Stimulated activated CD8-positive, alpha-beta memory T cell treated with anti-CD3 and anti-CD28 coated beads, Interleukin-12 subunit alpha, Interleukin-12 subunit beta, amount 100 ng/mL, for 24 hours (primary cell): ENCODE results near the gene TNFRSF17.
"Not testable (repeated sequence)": the region's sequence is repeated elsewhere in the genome, so short reads cannot be mapped to it uniquely, and the experiment has no call there.

Experiments used
- DNase-seq: peaks from one replicate; pipeline ENCODE4 v3.0.0-alpha.2; 2020; ENCODE audit errors: extremely low read depth

TNFRSF17 gene

DNA sequence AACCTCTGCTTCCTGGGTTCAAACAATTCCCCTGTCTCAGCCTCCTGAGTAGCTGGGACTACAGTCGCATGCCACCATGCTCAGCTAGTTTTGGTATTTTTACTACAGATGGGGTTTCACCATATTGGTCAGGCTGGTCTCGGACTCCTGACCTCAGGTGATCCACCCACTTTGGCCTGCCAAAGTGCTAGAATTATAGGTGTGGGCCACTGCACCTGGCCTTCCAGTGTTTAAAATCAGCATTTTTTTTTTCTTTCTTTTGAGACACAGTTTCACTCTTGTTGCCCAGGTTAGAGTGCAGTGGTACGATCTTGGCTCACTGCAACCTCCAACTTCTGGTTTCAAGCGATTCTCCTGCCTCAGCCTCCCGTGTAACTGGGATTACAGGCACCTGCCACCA lies 5.3 kb downstream of the TNFRSF17 start:
- not testable (repeated sequence) for DNase-seq

DNA sequence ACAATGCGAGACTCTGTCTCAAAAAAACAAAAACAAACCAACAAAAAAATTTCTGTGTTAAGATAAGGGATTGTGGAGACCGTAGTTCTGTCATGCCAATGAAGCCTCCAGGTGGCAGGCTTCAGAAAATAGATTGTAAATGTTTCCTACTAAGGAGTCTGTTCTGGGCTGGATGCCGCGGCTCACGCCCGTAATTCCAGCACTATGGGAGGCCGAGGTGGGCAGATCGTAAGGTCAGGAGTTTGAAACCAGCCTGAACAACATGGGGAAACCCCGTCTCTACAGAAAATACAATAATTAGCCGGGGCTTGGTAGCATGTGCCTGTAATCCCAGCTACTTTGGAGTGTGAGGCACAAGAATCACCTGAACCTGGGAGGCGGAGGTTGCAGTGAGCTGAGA lies 7.1 kb downstream of the TNFRSF17 start:
- no peak for DNase-seq

DNA sequence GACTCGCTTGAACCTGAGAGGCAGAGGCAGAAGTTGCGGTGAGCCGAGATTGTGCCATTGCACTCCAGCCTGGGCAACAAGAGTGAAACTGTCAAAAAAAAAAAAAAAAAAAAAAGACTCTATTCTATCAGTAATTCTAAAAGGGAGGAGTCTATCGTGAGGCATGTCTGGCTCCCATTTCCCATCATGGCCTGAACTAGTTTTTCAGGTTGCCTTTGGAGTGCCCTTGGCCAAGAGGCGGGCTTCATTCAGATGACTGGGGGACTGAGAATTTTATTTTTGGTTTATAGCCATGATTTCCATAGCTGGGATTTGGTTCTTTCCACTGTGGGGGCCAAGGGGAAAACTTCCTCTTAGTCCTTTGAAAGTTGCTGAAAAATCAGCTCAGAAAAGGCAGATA lies 8.1 kb downstream of the TNFRSF17 start:
- no peak for DNase-seq

DNA sequence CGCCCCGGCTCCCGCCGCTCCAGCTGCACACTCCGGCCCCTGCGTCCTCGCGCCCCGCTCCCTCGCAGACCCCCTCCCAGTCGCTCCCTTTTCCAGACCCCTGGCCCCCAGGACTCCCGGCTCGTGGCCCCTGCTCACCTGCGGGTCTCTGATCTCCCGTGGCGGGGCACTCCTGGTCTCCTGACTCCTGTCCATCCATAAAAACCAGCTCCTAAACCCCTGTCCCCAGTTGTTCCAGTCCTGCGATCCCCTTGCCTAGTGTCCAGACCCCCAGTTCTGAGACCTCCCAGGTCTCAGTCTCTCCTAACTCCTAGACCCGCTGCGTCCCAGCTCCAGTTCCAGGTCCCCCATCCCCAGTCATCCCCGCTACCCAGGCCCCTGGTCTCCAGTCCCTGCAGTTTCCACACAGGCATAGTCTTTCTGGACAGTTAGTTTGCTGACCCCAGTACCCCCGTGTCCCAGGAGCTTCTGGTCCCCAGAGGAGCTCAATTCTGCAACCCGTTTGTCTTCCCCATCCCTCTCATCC lies 11.9 kb downstream of the TNFRSF17 start:
- no peak for DNase-seq

DNA sequence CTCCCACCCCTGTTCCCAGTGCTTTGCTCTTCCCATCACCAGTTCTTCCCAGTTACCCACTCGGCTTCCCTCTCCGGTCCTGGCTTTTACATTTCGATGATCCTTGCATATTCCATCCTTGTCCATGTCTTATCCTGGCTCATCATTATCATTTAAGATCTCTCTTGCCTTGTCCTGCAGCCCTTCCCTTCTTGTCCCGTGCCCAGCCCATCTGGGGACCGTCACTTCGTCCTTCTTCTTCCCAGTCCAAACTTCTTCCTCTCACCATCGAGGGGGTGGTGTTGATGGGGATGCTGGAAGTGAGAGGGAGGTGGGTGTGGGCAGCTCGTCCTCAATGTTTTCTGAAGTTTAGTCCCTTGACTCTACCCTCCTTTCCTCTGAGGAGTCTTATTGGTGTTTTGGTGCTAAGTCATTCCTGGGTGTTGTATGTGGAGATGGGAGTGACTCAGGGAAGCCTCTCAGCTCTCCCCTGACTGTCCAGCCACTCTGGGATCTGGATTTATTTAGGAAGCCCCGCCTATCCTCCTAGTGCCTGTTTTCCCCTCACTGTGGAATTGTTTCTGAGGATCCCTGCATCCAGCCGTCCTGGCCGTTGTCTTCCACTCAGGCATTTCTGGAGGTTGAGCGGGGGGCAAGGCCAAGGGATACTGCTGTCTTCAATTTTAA lies 12.5 kb downstream of the TNFRSF17 start:
- no peak for DNase-seq

DNA sequence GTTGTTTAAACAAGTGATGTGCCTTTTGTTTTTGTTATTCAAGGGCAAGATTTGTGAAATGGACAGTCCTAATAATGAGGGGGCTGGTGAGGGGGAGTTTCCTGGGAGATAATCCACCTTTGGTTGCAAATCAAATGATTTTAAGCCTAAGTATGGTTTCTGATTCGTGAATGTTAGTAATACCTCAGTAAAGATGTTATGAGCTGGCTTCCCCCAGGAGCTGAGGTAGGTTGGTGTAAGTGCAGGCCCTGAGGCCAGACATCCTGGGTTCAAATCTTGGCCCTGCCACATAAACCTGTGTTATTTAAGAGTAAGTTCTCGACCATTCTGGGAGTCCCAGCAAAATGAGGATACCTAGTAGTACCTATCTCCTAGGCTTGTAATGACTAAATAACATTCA lies 13.1 kb downstream of the TNFRSF17 start:
- DNase-seq: no peak

DNA sequence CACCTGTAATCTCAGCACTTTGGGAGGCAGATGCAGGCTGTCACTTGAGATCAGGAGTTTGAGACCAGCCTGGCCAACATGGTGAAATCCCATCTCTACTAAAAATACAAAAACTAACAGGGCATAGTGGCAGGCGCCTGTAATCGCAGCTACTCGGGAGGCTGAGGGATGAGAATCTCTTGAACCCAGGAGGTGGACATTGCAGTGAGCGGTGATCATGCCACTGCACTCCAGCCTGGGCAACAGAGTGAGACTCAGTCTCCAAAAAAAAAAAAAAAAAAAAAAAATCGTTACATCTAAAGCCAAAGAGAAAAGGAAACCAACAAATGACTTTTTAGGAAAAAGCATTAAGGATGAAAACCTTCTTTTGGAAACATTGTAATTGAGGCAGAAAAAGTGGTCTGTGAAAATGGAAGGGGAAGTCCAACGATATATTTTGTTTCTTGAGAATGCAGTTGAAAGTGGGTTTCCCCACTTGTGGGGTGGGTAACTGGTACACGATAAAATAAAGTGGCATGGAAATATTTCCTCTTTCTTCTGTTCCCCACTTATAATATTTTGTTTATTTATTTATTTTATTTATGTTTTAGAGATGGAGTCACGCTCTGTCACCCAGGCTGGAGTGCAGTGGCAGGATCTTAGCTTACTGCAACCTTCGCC lies 14.1 kb downstream of the TNFRSF17 start:
- no peak for DNase-seq

DNA sequence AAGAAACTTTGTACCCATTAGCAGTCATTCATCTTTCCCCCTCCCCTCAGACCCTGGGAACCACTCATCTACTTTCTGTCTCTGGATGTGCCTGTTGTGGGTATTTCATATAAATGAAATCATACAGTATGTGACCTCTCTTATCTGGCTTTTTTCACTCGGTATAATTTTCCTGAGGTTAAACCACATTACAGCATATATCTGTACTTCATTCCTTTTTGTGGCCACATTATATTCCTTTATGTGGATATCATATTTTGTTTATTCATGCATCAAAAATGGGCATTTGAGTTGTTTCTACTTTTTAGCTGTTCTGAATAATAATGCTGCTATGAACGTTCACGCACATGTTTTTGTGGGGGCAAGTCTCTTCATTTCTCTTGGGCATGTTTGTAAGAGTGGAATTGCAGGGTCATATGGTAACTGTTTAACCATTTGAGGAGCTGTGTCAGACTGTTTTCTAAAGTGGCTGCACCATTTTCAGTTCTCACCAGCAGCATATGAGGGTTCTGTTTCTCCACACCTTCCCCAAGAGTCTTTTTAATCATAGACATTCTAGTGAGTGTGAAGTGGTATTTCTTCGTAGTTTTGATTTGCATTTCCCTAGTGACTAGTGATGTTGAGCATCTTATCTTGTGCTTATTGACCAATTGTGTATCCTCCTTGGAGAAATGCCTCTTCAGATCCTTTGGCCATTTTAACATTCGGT lies 15.3 kb downstream of the TNFRSF17 start:
- DNase-seq: no peak

DNA sequence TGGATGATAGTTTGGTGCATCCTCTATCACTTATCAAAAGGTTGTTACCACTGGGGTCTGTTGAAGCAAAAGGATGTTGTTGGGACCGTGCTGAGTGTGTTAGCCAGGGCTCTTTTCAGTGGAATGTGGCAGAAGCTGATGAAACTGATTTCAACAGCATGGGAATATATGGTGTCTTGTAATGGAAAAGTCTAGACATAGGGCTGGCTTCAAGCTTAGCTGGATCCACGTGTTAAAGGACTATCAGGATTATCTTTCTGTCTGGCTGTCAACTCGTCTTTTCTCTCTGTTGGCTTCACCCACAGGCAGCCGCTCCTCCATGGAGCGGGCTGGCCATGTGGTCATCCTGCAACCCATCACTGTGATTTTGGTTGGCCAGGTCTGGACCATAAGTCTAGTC lies 20.2 kb downstream of the TNFRSF17 start:
- no peak for DNase-seq

DNA sequence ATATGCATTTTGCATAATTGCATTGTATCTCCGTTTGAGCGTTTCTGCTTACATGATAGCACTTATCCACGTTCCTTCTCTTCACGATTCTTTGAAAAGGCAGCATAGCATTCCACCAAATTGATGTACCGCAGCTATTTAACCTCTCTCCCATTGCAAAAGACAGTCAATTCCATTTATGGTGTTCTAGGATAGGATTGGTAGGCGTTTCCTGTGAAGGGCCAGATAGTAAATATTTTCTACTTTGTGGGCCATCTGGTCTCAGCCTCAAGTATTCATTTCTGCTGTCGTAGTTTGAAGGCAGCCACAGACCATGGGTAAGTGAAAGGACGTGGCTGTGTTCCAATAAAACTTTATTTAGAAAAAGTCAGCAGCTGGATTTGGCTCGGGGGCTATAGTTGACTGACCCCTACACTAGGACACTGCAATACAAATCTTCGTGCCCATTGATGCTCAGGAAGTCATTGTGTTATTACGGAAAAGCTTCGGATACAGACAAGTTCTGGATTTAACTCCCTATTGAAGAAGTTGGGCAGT lies 21.6 kb downstream of the TNFRSF17 start:
- DNase-seq: no peak

DNA sequence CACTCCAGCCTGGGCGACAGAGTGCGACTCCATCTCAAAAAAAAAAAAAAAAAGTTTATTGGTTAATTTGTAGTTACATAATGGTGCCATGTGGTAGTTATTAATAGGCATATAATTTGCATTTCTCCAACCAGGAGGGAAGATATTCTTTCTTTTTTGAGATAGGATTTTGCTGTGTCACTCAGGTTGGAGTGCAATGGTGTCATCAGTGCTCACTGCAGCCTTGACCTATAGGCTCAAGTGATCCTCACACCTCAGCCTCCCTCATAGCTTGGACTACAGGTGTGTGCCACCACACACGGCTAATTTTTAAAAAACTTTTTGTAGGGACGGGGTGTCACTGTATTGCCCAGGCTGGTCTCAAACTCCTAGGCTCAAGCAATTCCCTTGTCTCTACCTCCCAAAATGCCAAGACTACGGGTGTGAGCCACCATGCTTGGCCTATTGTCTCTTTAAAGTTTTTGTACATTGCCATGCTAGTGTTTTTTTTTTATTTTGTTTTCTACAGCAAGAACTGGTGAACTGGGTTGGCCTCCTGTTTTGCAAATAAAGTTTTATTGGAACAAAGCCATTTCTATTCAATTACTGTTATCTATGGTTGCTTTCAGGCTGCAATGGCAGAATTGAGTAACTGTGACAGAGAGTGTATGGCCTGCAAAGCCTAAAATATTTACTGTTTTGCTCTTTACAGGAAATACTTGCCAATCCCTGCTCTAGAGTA lies 23.4 kb downstream of the TNFRSF17 start:
- no peak for DNase-seq

DNA sequence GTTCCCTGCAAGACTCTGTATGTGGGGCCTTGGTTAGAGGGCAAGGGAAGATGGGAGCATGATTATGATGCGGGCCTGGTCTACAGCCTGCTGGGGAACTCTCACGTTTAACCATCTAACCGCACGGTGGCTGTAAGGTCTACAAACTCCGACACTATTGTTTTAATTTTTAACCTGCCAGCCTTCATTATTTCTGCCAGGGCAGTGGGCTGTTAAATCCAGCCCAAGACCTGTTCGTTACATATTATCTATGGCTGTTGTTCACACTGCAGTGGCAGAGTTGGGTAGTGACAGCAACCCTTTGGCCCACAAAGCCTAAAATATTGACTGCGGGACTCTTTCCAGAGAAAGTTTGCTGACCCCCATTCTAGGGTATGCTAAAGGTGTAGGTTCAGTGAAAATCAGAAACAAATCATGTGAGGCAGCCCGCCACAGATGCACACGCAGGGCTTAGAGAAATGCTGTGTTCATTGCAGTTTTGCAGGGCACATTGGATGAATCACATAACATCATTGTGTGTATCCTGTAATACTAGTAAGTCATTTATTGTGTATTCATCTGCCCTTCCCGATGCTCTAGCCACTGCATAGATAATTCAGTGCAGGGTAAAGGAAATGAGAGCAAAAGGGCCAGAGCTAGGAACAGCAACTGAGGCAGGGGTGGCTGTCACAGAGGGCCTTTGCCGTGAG lies 25.8 kb downstream of the TNFRSF17 start:
- DNase-seq: no peak

DNA sequence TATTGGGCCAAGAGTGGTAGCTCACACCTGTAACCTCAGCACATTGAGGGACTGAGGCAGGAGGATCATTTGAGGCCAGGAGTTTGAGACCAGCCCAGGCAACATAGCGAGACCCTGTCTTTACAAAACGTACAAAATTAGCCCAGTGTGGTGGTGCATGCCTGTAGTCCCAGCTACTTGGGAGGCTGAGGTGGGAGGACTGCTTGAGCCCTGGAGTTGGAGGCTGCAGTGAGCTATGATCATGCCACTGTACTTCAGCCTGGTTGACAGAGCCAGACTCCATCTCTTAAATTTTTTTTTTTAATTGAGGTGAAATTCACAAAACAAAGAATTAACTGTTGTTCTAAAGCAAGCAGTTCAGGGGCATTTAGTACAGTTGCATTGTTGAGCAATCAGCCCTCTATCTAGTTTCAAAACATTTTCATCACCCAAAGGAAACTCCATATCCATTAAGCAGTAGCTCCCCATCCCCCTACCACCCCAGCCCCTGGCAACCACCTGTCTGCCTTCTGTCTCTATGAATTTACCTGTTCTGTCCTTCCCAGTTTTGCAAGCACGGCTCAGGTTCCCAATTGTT lies 27.1 kb downstream of the TNFRSF17 start:
- no peak for DNase-seq

DNA sequence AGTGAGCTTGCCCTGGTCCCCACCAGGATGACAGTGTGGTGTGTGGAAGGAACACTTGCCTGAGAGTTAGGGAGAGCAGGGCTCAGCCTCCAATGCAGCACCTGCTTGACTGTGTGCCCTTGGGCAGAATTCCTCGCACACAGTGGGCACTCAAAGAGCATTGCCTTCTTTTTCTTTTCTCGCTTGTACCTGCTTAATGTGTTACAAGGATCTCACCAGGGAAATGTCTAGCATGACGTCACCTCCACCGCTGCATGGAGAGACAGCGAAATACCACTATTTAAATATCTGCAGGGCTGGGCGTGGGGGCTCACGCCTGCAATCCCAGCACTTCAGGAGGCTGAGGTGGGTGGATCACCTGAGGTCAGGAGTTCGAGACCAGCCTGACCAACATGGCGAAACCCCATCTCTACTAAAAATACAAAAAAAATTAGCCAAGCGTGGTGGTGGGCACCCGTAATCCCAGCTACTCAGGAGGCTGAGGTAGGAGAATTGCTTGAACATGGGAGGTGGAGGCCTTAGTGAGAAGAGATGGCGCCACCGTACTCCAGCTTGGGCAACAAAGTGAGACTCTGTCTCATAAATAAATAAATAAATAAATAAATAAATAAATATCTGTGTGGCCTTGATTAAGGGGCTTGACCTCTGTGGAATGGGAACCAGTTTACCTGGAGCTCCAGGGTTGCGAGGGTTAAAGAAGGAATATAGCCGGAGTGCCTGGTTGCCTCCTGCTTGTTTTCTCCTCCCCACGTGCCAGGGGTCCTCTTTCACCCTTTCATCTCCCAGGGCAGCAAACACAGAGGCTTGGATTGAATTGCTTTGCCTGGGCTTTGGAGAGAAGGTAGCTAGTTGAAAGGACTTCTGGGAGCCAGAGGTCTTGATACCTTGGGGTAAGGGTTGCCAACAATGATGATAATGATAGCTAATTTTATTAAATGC lies 27.8 kb downstream of the TNFRSF17 start:
- DNase-seq: no peak

DNA sequence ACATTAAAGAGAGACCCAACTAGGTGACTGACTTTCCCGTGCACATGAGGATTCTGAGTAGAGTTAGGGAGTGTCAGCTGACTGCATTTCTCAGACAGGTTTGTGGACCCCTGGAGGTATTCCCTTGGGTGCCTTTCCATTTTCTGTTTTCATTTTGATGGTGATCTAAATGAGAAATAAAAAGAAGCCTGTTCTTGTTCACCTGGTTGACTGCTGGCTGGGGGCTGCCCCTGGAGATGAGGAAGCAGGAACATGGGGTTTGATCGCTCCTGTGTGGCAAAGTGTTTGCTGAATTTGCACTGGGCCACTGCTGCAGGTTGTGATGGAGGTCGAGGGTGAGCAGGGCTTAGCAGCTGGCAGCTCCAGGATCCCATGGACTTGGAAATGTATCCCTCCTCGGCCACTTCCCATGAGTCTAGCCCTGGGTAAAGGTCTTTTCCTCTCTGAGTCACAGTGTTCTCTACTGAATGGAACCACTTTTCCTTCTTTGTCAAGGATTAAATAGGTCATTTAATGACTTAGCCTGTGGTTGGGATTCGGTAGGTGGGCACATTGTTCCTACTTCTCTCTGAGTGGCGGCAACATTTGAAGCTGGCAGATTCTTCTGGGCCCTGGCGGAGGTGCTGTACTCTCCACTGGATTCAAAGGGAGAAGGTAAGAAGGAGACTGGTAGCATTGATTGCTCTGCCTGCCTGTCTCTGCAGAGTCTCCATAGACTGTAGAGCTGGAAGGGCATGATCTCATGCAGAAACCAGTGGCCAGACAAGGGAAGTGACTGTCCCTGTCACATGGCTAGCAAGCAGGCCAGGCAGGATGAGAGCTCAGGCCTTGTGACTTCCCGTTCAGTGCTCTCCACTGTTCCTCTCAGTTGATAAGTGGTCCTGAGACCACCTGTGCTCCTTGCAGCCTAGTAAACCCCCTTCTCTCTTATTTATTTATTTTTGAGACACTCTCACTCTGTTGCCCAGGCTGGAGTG lies 29.4 kb downstream of the TNFRSF17 start:
- no peak for DNase-seq

DNA sequence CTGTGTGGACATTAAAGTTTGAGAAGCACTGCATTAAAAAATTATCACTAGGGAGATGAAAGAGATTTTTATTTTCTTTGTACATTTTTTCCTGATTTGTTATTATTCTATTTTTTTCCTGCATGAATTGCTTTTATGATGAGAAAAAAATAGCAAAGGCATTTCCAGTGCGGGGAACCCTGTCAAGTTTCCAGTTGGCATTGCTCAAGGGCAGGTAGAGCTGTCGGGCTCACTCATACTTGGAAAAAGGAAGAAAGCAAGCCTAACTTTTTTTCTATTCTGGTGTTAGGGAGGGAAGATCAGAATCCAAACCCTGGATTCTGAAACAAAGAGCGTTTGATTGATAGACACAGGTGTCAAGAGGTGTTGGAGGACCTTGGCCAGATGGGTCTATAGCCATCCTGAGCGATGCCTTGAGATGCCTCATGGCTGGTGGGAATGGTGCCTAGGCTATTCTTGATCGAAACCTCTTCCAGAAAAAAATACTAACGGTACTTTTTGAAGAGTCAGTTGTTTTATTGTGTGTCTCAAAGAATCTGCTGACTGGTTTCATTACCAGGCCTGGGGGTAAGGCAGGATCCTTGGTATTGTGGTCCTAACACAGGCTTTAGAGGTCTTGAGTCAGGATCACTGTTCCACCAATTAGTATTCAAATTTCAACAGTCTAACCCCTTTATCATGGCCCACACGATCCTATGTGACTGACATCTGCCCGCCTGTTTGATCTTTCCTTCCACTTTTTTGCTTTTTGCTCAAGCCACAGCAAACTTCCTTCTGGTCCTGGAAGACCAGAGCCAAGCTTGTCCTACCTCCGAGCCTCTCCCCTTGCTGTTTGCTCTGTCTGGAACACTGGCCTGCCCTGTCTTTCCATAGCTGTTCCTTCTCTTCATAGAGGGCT lies 31.7 kb downstream of the TNFRSF17 start:
- no peak for DNase-seq

DNA sequence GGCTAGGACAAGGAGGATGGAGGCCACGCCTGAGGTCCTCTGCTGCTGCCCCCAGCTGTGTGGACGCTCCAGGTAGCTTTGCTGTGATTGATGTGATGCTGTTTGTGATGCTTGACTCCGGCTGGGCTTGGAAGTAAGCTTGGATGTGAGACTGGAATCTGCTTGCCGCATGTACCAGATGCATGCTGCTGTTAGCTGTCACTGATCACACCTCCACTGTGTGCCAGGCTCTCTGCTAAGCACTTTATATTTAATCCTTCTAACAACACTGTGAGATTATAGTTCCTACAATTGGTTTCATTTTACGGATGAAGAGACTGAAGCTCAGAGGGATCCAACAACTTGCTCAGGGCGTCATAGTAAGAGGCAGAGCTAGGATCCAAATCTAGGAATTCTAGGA lies 35.0 kb downstream of the TNFRSF17 start:
- no peak for DNase-seq
